WTC11 (cell line): Measurements from ENCODE around the gene PI4KB.
A peak's percentile ranks its signal among the peaks of the same experiment; 100 is the strongest.

ENCODE experiments used
- ATF1 ChIP-seq: sonication (generic); formaldehyde crosslinking; IDR thresholded peaks from 2 replicates; pipeline ENCODE4 v1.8.1; 2023; ENCODE audit warnings: mild to moderate bottlenecking, moderate library complexity, missing genetic modification reagents
- ATF3 ChIP-seq: sonication (generic); formaldehyde crosslinking; conservative IDR thresholded peaks from 2 replicates; pipeline ENCODE4 v1.8.1; 2022; ENCODE audit warnings: mild to moderate bottlenecking, missing genetic modification reagents
- ESRRA ChIP-seq: sonication (generic); formaldehyde crosslinking; IDR thresholded peaks from 2 replicates; pipeline ENCODE4 v1.8.1; 2022; ENCODE audit warnings: mild to moderate bottlenecking, missing genetic modification reagents, borderline replicate concordance
- GABPB1 ChIP-seq: sonication (generic); formaldehyde crosslinking; IDR thresholded peaks from 2 replicates; pipeline ENCODE4 v1.8.1; 2023; ENCODE audit warnings: mild to moderate bottlenecking, missing genetic modification reagents
- GRHL2 ChIP-seq: fragments of 250-450 bp; sonication (Bioruptor Pico); IDR thresholded peaks from 2 replicates; pipeline ENCODE4 v1.8.0; 2022; ENCODE audit warnings: mild to moderate bottlenecking, moderate library complexity; ENCODE audit not compliant: insufficient replicate concordance, severe bottlenecking
- NFE2L1 ChIP-seq: sonication (generic); formaldehyde crosslinking; IDR thresholded peaks from 2 replicates; pipeline ENCODE4 v1.8.1; 2023; ENCODE audit warnings: missing genetic modification reagents
- NFYB ChIP-seq: sonication (generic); formaldehyde crosslinking; conservative IDR thresholded peaks from 2 replicates; pipeline ENCODE4 v1.8.0; 2022; ENCODE audit warnings: low read depth, missing genetic modification reagents
- PRRX2 ChIP-seq: fragments of 250-450 bp; sonication (Bioruptor Pico); IDR thresholded peaks from 2 replicates; pipeline ENCODE4 v1.8.0; 2021; ENCODE audit warnings: mild to moderate bottlenecking
- SOX15 ChIP-seq: fragments of 250-450 bp; sonication (Bioruptor Pico); IDR thresholded peaks from 2 replicates; pipeline ENCODE4 v1.9.0; 2021; ENCODE audit warnings: mild to moderate bottlenecking
- USF2 ChIP-seq: sonication (generic); formaldehyde crosslinking; IDR thresholded peaks from 2 replicates; pipeline ENCODE4 v1.8.1; 2023; ENCODE audit warnings: mild to moderate bottlenecking, missing genetic modification reagents, moderate library complexity
- ZBTB21 ChIP-seq: sonication (generic); formaldehyde crosslinking; IDR thresholded peaks from 2 replicates; pipeline ENCODE4 v1.8.1; 2023; ENCODE audit warnings: mild to moderate bottlenecking, missing genetic modification reagents, borderline replicate concordance
- ZNF416 ChIP-seq: fragments of 250-450 bp; sonication (Bioruptor Pico); IDR thresholded peaks from 2 replicates; pipeline ENCODE4 v1.9.0; 2021; ENCODE audit warnings: mild to moderate bottlenecking, inconsistent platforms
- TF ChIP-seq, protein P1 (sequence below): fragments of 200-600 bp; IDR thresholded peaks from 2 replicates; pipeline ENCODE4 v1.8.0; 2022; ENCODE audit warnings: antibody characterized with exemption
- TF ChIP-seq, protein P2 (sequence below): sonication (generic); formaldehyde crosslinking; IDR thresholded peaks from 2 replicates; pipeline ENCODE4 v1.8.0; 2022; ENCODE audit warnings: mild to moderate bottlenecking, missing genetic modification reagents

GRCh38 chr1:151346769-151347522 lies 19.7 kb upstream of the PI4KB start, which contains the start of gene RFX5:
- TF ChIP-seq, protein P1, sequence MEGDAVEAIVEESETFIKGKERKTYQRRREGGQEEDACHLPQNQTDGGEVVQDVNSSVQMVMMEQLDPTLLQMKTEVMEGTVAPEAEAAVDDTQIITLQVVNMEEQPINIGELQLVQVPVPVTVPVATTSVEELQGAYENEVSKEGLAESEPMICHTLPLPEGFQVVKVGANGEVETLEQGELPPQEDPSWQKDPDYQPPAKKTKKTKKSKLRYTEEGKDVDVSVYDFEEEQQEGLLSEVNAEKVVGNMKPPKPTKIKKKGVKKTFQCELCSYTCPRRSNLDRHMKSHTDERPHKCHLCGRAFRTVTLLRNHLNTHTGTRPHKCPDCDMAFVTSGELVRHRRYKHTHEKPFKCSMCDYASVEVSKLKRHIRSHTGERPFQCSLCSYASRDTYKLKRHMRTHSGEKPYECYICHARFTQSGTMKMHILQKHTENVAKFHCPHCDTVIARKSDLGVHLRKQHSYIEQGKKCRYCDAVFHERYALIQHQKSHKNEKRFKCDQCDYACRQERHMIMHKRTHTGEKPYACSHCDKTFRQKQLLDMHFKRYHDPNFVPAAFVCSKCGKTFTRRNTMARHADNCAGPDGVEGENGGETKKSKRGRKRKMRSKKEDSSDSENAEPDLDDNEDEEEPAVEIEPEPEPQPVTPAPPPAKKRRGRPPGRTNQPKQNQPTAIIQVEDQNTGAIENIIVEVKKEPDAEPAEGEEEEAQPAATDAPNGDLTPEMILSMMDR: no peak
- no peak for TF ChIP-seq GRHL2 (CRISPR knock-in tag)
- TF ChIP-seq PRRX2 (CRISPR knock-in tag): peak; percentile 65; the same call in 1 of the 2 replicates
- TF ChIP-seq ZBTB21 (CRISPR knock-in tag): 0 out of 2 replicates have a peak, but pooled peaks have one; percentile 77
- no peak for TF ChIP-seq ATF1
- no peak for TF ChIP-seq GABPB1 (CRISPR knock-in tag)
- TF ChIP-seq ESRRA: no peak
- no peak for TF ChIP-seq USF2 (CRISPR knock-in tag)
- TF ChIP-seq NFYB (CRISPR knock-in tag): peak; percentile 70
- TF ChIP-seq NFE2L1 (CRISPR knock-in tag): peak; percentile 66; the same call in 1 of the 2 replicates
- no peak for TF ChIP-seq SOX15 (CRISPR knock-in tag)
- no peak for TF ChIP-seq ATF3 (CRISPR knock-in tag)
- no peak for TF ChIP-seq ZNF416 (CRISPR knock-in tag)
- TF ChIP-seq, protein P2, sequence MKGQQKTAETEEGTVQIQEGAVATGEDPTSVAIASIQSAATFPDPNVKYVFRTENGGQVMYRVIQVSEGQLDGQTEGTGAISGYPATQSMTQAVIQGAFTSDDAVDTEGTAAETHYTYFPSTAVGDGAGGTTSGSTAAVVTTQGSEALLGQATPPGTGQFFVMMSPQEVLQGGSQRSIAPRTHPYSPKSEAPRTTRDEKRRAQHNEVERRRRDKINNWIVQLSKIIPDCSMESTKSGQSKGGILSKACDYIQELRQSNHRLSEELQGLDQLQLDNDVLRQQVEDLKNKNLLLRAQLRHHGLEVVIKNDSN (CRISPR knock-in tag): peak; percentile 43; the same call in 1 of the 2 replicates
